Measurements from ENCODE around the gene SORCS2.

Gene SORCS2

DNA sequence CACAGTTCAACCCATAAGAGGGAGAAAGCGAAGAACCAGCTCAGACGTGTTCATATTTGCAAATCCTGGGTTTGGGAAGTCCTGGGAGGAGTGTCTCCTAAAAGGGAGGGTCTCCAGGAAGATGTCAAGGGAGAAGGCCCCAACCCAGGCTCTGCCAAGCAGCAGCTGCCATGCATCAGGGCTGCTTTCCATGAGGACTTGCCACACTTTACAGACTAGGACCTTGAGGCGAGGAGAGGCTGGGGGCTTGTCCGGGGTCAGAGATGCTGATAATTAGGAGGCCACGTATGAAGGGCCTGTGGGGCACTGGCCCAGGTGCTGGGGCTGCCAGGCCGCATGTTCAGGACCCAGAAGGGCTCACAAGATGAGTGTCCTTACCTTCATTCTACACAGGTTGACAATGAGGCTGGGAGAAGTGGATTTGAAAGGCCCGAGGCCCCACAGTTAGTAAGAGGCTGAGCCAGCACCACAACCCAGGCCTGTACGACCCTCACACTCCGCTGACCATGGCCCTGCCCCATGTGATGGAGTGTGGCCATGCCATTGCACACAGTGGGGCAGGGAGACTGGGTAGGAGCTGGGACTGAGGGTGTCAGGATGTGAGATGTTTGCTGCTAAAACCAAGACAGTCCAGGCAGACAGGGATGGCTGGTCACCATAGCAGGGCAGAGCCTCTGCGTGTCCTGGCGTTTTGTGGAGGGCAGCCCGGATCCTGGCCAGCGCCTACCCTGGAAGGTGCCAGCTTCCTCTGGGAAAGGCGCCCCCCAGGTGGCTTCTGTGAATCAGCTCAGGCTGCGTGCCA, 147.6 kb downstream of the SORCS2 start:
- Mint-ChIP-seq H3K27me3 (no peaks in the 10 kb centered on the region), H3K4me1 (no peaks in the 10 kb centered on the region), H3K36me3 (no peaks in the 10 kb centered on the region), H3K4me3 (no peak overlapping the region), H3K9me3 (peaks cover 11% of the 10 kb centered on the region), H3K27ac (no peak overlapping the region)
- ATAC-seq, result no peak

DNA sequence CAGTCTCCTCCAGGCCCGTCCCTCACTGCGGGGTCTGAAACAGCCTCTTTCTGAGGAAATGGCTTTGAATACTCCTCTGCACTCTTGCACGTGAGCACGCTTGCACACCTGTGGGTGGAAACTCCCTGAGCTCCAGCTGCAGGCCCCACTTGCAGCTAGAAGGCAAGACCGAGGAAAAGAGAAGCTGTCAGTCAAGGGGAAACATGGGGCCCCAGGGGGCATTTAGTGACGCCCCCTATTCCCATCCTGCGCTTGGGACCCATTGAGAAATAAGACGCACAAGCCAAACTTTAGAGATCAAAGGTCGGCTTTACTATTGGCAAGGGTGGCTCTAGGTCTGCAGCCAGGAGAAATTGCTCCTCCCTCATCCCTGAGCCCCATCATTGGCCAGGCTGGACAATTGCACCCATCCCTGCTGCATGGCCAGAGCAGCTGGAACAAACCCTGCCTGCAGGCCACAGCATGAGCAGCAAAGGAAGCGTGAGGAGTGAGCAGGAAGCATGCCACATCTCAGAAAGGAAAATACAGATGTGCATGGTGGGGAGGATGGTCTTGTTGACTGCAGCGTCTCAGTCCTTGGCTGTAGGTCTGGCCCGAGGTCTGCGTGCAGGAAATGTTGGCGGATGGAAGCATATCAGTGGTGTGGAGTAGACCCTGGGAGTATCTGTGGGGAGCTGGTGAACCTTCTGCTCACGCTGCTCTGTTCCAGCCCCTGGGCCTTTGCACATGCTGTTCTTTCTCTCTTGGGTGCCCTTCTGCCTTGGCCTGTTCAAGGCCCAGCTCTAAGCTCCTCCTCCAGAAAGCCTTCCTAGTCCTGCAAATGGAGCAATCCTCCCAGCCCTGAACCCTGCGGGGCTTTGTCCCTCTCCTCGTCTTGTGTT, 148.5 kb downstream of the SORCS2 start:
- H3K27ac Mint-ChIP-seq, result no peak overlapping the region

DNA sequence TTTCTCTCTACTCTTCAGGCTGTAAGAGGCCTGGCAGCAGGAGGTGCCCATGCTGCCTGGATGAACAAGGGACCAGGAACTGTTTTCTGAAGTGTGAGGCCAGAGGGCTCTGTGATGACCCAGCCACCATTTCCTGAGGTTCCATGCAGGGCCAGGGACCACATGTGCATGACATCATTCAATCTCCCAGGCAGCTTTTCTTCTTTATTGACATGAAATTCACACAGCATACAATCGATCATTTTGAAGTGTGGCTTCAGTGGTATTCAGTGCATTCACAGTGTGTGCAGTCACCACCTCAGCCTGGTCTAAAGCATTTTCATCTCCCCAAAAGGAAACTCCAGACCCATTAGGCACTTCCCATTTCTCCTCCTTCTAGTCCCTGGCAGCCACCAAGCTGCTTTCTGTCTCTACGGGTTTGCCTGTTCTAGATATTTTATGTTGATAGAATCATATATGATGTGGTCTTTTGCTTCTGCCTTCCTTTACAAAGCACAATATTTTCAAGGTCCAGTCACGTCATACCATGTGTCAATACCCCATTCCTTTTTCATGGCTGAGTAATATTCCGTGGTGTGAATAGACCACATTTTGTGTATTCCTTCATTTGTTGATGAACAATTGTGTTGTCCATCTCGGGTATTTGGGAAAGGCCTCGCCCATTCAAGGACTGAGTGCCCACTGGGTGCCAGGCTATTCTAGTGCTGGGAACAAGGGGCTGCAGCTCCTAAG, 149.3 kb downstream of the SORCS2 start:
- H3K27ac Mint-ChIP-seq, result no peak overlapping the region
- H3K4me1 Mint-ChIP-seq, result no peaks in the 10 kb centered on the region
- ATAC-seq, result no peak
- peaks cover 17% of the 10 kb centered on the region for H3K9me3 Mint-ChIP-seq
- H3K4me3 Mint-ChIP-seq, result no peak overlapping the region
- H3K27me3 Mint-ChIP-seq, result no peaks in the 10 kb centered on the region
- H3K36me3 Mint-ChIP-seq, result no peaks in the 10 kb centered on the region

More for the DNA sequence above, 148.5 kb downstream of the SORCS2 start:
- Mint-ChIP-seq H3K4me3 (no peak overlapping the region), H3K27me3 (no peaks in the 10 kb centered on the region), H3K36me3 (no peaks in the 10 kb centered on the region), H3K4me1 (no peaks in the 10 kb centered on the region), H3K9me3 (peaks cover 13% of the 10 kb centered on the region)
- ATAC-seq, result no peak

DNA sequence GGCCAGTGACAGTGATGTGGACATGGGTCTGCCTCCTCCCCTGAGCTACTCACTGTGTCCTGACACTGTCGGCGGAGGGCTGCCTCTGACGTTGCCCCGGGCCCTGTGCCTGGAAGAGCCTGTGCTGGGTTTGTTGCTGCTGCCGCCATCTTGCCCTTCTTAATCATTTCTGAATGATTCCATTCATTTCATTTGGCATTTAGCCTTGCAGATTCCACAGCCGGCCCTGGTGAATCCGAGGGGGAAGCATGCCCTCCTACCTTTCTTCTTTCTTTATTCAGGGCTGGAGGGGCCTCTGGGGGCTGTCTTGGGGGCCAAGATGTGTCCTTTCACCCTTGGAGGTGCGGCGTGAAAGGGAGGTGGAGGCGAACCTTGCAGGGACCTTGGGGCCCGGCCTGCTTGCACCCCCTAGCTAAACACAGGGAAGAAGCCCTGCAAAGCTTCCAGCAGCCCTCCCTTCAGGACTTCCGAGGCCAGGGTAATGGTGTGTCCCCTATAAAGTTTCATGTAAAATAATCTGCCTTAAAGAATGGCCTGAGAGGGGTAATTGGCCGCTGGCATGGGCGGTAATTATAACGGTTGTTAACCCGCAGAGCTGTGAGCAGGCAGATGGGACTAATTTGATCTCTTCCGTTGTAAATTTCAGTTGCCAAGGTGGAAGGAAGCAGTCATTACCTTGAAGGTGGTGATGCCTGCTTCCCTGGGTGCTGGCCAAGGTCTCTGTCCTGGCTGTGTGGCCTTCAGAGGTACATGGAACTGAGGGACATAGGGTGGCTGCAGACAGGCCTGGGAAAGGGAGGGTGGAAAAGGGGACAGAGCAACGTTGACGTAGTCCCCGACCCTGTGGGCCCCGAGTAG, 150.1 kb downstream of the SORCS2 start:
- Mint-ChIP-seq H3K27ac (no peak overlapping the region), H3K36me3 (no peaks in the 10 kb centered on the region), H3K9me3 (peaks cover 19% of the 10 kb centered on the region), H3K4me3 (no peak overlapping the region), H3K27me3 (no peaks in the 10 kb centered on the region), H3K4me1 (no peaks in the 10 kb centered on the region)
- ATAC-seq, result no peak

DNA sequence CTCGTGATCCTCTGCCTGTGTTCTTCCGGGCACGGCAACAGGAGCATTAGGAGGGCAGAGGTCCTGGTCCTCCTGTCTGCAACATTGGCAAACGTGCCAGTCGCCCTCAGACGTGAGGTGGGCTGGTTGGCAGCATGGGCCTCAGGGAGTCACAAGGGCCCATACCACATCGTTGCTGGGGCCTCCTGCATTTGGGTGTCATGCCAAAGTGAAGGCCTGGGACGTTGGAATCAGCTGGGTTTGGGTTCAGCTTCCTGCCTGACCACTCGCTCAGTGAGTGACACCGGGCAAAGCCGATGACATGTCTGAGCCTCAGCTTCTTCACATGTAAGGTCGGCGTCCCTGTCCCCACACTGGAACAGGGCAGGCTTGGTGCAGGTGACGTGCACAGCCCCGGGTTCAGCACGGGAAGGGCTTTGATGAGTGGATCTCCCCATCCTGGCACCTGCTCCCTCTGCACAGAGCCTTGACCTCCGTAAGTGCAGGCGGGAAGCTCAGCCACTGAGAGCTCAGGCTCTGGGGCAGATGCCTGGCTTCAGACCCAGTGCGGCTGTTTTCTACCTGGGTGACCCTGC, 150.8 kb downstream of the SORCS2 start:
- no peak overlapping the region for H3K4me3 Mint-ChIP-seq
- ATAC-seq, result no peak
- no peak overlapping the region for H3K27ac Mint-ChIP-seq
- H3K36me3 Mint-ChIP-seq, result no peaks in the 10 kb centered on the region
- H3K9me3 Mint-ChIP-seq, result peaks cover 15% of the 10 kb centered on the region
- no peaks in the 10 kb centered on the region for H3K27me3 Mint-ChIP-seq
- H3K4me1 Mint-ChIP-seq, result no peaks in the 10 kb centered on the region

DNA sequence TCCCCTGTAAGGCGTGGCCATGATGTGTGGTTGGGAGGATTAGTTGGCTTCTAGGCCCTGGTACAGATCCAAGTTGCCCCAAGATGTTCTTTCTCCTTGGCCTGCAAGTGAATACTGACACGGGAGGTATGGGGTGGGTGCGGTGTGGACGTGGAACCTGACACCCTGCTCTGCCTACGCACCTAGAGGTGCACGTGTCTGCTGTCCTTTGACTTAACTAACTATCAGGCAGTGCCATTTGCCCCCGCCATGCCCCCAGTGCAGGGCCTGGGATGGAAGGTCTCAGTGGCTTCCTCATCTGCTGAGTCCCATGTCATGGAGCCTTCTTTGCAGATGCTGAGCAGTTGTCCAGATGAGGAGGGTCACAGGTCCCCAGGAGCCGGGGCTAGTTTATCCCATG, 151.6 kb downstream of the SORCS2 start:
- H3K27me3 Mint-ChIP-seq, result no peaks in the 10 kb centered on the region
- H3K4me3 Mint-ChIP-seq, result no peak overlapping the region
- no peak overlapping the region for H3K27ac Mint-ChIP-seq
- H3K36me3 Mint-ChIP-seq, result no peaks in the 10 kb centered on the region
- no peak for ATAC-seq
- H3K4me1 Mint-ChIP-seq, result no peaks in the 10 kb centered on the region
- H3K9me3 Mint-ChIP-seq, result peaks cover 13% of the 10 kb centered on the region

DNA sequence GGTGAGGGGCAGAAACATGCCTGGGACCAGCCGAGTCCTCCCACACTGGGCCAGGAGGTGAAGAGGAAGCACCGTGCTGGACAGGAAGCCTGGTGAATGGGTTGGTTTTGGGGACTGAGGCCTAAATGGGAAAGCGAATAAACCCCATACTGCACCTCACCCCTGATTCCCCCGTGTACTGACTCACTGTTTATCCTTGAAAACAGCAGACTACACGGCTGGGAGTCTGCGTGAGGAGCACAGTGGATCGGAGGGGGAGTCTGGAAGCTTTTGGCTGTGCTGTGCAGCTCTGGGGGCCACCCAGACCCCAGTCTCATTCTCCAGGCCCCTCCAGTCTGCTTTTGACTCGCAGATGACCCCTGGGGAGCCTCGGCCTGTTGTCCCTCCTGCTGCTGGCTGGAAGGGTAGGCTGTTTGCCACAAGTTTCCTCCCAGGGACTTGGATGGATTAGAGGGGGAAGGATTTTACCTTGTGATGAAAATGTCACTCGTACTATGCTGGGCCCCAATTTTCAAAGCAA, 152.4 kb downstream of the SORCS2 start:
- no peak for ATAC-seq
- no peaks in the 10 kb centered on the region for H3K4me1 Mint-ChIP-seq
- peaks cover 13% of the 10 kb centered on the region for H3K9me3 Mint-ChIP-seq
- H3K4me3 Mint-ChIP-seq, result no peak overlapping the region
- no peaks in the 10 kb centered on the region for H3K27me3 Mint-ChIP-seq
- H3K27ac Mint-ChIP-seq, result no peak overlapping the region
- no peaks in the 10 kb centered on the region for H3K36me3 Mint-ChIP-seq

DNA sequence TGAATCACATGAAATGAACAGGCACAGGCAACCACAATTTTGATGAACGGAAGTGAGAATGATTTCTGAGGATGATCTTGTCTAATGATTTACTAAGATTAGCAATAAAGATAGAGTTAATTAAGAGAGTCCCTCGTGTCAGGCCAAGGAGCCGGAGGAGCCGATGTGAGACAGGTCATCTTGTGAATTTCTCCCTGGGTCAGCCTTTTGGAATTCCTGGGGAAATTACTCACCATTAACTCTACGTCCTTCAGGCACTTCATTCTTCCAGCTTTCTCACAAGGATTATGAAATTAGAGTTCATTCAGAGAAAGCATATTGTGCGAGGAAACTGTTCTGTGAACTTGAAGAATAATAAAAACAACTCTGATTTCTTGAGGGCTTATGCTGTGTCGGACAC, 155.6 kb downstream of the SORCS2 start:
- ATAC-seq, result no peak
- H3K9me3 Mint-ChIP-seq, result peaks cover 16% of the 10 kb centered on the region
- no peaks in the 10 kb centered on the region for H3K4me1 Mint-ChIP-seq

DNA sequence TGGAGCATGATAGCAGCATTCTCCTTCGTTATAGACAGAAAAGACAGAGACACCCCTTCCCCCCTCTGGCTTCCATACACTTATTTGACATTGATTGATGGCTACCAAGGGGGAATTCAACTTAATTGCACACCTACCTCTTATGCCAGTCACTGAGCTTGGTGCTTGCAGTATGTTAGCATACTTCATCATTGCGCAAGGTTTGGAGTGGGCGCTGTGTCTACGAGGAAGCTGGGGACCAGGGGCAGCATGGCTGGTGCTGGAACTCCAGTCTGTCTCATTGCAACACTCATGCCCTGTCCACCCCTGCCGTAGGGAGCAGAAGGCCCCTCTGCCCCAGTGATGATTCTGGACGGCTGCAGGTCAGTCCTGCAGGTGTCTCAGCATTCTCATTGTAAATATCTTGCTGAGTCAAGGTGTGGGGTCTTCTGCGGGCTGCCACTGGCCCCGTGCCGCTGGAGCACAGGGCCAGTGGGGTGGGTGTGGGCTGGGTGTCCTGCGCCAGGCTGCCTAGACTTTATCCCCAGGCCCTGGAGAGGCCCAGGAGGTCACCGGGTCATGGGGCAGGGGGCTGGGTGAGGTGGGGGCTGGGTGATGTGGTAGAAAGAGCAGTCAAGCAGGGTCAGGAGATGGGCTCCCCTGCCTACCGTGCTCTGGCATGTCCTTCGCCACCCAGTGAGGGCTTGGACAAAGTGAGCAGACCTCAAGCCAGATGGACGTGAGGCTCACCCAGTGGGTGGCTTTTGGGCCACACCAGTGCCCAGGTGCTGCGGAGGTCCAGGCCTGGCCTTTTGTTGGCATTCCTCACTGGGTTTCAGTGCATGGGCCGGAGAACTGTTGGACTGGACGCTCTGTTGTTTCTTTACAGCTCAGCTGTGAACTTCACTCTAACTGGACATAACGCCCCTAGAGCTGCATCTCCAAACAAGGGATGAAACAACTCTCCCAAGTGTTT, 156.9 kb downstream of the SORCS2 start:
- Mint-ChIP-seq H3K27me3 (peaks cover 15% of the 10 kb centered on the region), H3K36me3 (no peaks in the 10 kb centered on the region), H3K27ac (no peak overlapping the region), H3K4me3 (no peak overlapping the region), H3K4me1 (no peaks in the 10 kb centered on the region), H3K9me3 (peaks cover 16% of the 10 kb centered on the region)
- no peak for ATAC-seq

More for the DNA sequence above, 155.6 kb downstream of the SORCS2 start:
- H3K27ac Mint-ChIP-seq, result no peak overlapping the region
- no peak overlapping the region for H3K4me3 Mint-ChIP-seq
- H3K27me3 Mint-ChIP-seq, result peaks cover 12% of the 10 kb centered on the region
- no peaks in the 10 kb centered on the region for H3K36me3 Mint-ChIP-seq

DNA sequence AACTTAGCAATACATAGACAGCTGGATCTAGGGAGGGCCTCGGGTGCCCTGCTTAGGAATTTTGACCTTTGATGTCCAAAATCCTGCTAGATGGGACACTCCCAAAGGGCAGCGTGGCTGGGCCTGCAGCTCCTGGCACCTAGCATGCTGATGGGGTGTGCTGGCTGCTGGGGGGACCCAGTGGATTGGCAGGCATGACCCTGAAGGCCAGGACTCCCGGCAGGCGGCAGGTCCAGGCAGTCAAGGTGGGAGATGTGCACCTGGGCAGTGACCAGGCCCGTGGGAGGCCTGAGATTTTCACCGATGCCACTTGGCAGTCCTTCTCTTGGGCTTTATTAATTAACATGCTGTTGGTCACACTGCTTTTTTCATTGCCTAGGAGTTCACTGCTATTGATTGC, 158.1 kb downstream of the SORCS2 start:
- no peak overlapping the region for H3K4me3 Mint-ChIP-seq
- no peaks in the 10 kb centered on the region for H3K36me3 Mint-ChIP-seq
- H3K27ac Mint-ChIP-seq, result no peak overlapping the region
- ATAC-seq, result no peak
- H3K9me3 Mint-ChIP-seq, result peaks cover 16% of the 10 kb centered on the region
- peaks cover 15% of the 10 kb centered on the region for H3K27me3 Mint-ChIP-seq
- H3K4me1 Mint-ChIP-seq, result no peaks in the 10 kb centered on the region

DNA sequence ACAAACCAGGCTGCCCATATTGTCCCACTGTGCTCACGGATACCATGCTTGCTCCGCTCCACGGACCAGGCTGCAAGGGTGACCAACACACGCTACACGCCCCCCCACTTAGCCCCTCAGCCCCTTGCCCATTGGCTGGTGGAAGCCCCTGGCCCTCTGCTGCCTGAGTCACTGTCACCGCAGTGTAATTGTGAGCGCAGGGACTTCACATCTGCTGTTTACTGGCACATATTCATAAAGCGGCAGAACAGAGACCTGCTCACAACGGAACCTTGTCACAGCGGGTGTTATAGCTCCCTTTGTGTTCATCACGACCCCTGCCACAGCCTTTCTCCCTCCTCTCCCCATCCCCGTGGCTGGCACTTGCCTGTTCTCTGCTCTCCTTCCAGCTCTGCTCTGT, 158.7 kb downstream of the SORCS2 start:
- H3K27me3 Mint-ChIP-seq, result peaks cover 15% of the 10 kb centered on the region
- no peaks in the 10 kb centered on the region for H3K4me1 Mint-ChIP-seq
- H3K4me3 Mint-ChIP-seq, result no peak overlapping the region
- ATAC-seq, result no peak
- peaks cover 12% of the 10 kb centered on the region for H3K9me3 Mint-ChIP-seq
- no peaks in the 10 kb centered on the region for H3K36me3 Mint-ChIP-seq
- H3K27ac Mint-ChIP-seq, result no peak overlapping the region

DNA sequence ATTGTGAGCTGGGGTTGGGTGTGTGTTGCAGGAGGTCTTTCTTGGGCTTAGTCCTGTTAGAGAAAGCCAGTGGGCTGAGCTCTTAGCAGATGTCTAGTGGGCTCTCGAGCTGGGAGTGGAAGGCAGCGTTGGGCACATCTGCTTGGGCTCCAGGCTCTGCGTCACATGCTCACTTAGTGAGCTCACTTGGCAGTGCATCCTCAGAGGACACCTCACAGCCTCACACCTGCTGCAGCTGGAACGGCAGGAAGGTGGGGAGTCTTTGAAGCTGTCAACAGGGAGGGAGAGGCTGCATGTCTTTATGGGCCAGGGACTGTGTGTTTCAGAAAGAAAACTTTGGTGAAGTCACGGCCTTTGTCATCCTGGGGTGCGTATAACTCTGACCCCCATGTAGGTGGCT, 160.1 kb downstream of the SORCS2 start:
- Mint-ChIP-seq H3K36me3 (no peaks in the 10 kb centered on the region), H3K4me1 (no peaks in the 10 kb centered on the region), H3K27me3 (peaks cover 15% of the 10 kb centered on the region), H3K4me3 (no peak overlapping the region), H3K9me3 (peaks cover 8% of the 10 kb centered on the region), H3K27ac (no peak overlapping the region)
- ATAC-seq, result no peak

DNA sequence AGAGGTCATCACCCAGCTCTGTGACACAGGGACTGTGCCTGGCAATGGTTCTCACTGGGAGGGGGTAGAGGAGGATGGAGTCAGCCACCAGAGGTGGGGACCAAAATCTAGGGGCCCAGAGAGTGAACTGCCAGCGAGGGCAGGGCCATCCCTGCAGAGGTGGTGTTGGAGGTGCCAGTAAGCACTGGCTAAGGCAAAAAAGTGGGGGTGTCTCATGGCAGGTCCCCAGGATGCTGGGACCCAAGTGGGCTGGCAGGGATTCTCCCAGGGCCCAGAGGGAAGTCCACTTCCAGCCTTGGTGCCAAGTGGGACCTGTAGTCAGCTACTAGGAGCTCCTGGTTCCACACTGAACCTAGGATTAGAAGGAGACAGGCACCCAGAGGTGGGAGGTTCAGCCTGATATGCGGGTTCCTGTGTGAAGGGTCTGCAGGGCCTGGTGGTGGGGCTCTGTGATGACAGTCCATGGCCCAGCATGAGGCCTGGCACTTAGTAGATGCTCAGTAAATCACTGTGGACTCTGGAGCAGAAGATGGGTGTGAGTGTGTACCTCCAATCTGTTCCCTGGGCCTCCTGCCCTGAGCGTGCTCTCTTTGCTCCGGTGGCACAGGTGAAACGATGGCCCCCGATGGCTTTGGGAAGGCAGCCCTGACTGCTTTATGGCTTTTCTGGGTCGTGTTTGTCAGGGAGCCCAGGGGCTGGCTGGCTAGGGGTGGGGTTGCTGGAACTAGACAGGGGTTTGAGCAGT, 160.9 kb downstream of the SORCS2 start:
- no peaks in the 10 kb centered on the region for H3K36me3 Mint-ChIP-seq
- peaks cover 8% of the 10 kb centered on the region for H3K9me3 Mint-ChIP-seq
- ATAC-seq, result no peak
- no peak overlapping the region for H3K4me3 Mint-ChIP-seq
- no peak overlapping the region for H3K27ac Mint-ChIP-seq
- no peaks in the 10 kb centered on the region for H3K4me1 Mint-ChIP-seq
- peaks cover 15% of the 10 kb centered on the region for H3K27me3 Mint-ChIP-seq
